Heart left ventricle (tissue), 16 donors: ENCODE data around the gene EFHC1. TPM values are rescaled to one million over a fixed set of nuclear protein-coding genes. Genes with fewer than 3 reads are reported as not detected.

Source experiments
- ATAC-seq, 4 donors: fragments of 200-7000 bp; cut with Tn5 transposase; one replicate each; pipeline ENCODE4 v1.9.1; 2020 to 2022; ENCODE audit warnings: moderate library complexity in 4 of 4, mild to moderate bottlenecking in 3 of 4, moderate number of reproducible peaks in 1 of 4
- DNase-seq, 5 donors: peaks; one replicate each; pipeline ENCODE4 v3.0.0-alpha.2; 2020
- H3K27ac ChIP-seq, 12 donors: fragments of 200-600 bp; sonication (generic) in 4 of 12; one replicate each; pipeline versions ENCODE4 v1.5.0 to v1.8.0; 2016 to 2022; ENCODE audit warnings: mild to moderate bottlenecking in 2 of 12
- H3K27me3 ChIP-seq, 9 donors: fragments of 200-600 bp; sonication (generic) in 2 of 9; one replicate each; pipeline versions ENCODE4 v1.5.1 to v1.8.0; 2016 to 2022; ENCODE audit warnings: mild to moderate bottlenecking in 3 of 9
- H3K36me3 ChIP-seq, 9 donors: fragments of 200-600 bp; sonication (generic) in 2 of 9; one replicate each; pipeline versions ENCODE4 v1.5.0 to v1.8.0; 2018 to 2022; ENCODE audit warnings: mild to moderate bottlenecking in 2 of 9
- H3K4me1 ChIP-seq, 12 donors: fragments of 200-600 bp; sonication (generic) in 4 of 12; one replicate each; pipeline versions ENCODE4 v1.5.0 to v1.8.0; 2016 to 2022; ENCODE audit warnings: mild to moderate bottlenecking in 3 of 12
- H3K4me3 ChIP-seq, 12 donors: fragments of 200-600 bp; sonication (generic) in 4 of 12; one replicate each; pipeline versions ENCODE4 v1.5.0 to v1.8.0; 2017 to 2022; ENCODE audit warnings: mild to moderate bottlenecking in 9 of 12, moderate library complexity in 4 of 12
- H3K9me3 ChIP-seq, 12 donors: fragments of 200-600 bp; sonication (generic) in 4 of 12; one replicate each; pipeline versions ENCODE4 v1.5.0 to v1.8.0; 2016 to 2022; ENCODE audit warnings: mild to moderate bottlenecking in 1 of 12
- POLR2A ChIP-seq, 2 donors: fragments of 450-650 bp; IDR thresholded peaks; one replicate each; pipeline ENCODE4 v1.6.1; 2017; ENCODE audit warnings: antibody characterized with exemption in 2 of 2, mild to moderate bottlenecking in 2 of 2, moderate library complexity in 2 of 2
- WGBS, 4 donors: extraction: QIAGEN DNeasy Blood & Tissue Kit in 2 of 4; methylation state at CpG; one replicate each; pipeline versions ENCODE4 v1.1.5 to v1.1.7; 2013 to 2018; 5-methylcytosine and 5-hydroxymethylcytosine counted together
- intact Hi-C, 10 donors: fragments of 100-400 bp; cut with DNase I; formaldehyde crosslinking; loops; one replicate each; pipeline versions ENCODE4 v1.11.1 to v1.14.2; 2022
- long read RNA-seq, 3 donors: library from polyadenylated mRNA; unstranded; transcript quantifications; one replicate each; pipeline ENCODE4 v2.0.0, GENCODE V29; 2020 to 2021
- polyA plus RNA-seq, 2 donors: library from polyadenylated mRNA; stranded (reverse); fragments of 200-250 nt; gene quantifications; one replicate each; pipeline ENCODE4 v1.2.3, GENCODE V29; 2013
- total RNA-seq, 9 donors: library from RNA; depleted of rRNA in 2 of 9; stranded (reverse); fragments of >200 nt in 2 of 9; fragmentation: NEBNext Ultra II Directional in 3 of 9; extraction: Animal tissue kit (Norgen Biotek cat#: 25700) in 3 of 9; gene quantifications; one replicate each; pipeline versions ENCODE4 v1.1.0 to v1.2.4, GENCODE V29; 2016 to 2023
- TF ChIP-seq, protein P1 (sequence below), 12 donors: fragments of 200-600 bp; sonication (generic) in 4 of 12; IDR thresholded peaks; one replicate each; pipeline versions ENCODE4 v1.5.0 to v1.8.0; 2018 to 2022; ENCODE audit warnings: antibody characterized with exemption in 12 of 12, mild to moderate bottlenecking in 5 of 12
- donor health status: ischemic (EF 13 %, LVEDD 7.1; RV severe dilation, severe dysfunction).
- donor health status: healthy with polysubstance abuse.
- donor health status: DM: no; HTN: yes; CAD: no.
- donor health status: DM: no; HTN: no; CAD: no.
- donor health status: ischemic (EF 25% LVEDD 6.9; RV normal size, moderate dysfunction).
- donor health status: ischemic (EF 25% LVEDD 5.7; RV mildly dilated, moderate dysfunction).
- donor health status: healthy.
- donor health status: DM: yes; HTN: yes; CAD: no.
- donor health status: ischemic (EF 35%, LVEDD 5.7; RV mildly dilated, moderate dysfunction).
- donor health status: nonischemic (EF 11% LVEDD 7.7; RV severe dilation, severe dysfunction).
- donor health status: DM: yes; HTN: yes; CAD: no.
- donor health status: PGD.
- donor health status: ischemic (EF 29% LVEDD 5.4; RV normal size, mild dysfunction).
- donor health status: nonischemic (EF 23%, LVEDD 6.1; RV moderate dilation, normal function).

The EFHC1 gene, protein sequence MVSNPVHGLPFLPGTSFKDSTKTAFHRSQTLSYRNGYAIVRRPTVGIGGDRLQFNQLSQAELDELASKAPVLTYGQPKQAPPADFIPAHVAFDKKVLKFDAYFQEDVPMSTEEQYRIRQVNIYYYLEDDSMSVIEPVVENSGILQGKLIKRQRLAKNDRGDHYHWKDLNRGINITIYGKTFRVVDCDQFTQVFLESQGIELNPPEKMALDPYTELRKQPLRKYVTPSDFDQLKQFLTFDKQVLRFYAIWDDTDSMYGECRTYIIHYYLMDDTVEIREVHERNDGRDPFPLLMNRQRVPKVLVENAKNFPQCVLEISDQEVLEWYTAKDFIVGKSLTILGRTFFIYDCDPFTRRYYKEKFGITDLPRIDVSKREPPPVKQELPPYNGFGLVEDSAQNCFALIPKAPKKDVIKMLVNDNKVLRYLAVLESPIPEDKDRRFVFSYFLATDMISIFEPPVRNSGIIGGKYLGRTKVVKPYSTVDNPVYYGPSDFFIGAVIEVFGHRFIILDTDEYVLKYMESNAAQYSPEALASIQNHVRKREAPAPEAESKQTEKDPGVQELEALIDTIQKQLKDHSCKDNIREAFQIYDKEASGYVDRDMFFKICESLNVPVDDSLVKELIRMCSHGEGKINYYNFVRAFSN
- total RNA-seq = 10 to 100 TPM in 1 of 9 donors, 1 to 10 TPM in 8; 2.8 to 14.4 (median 5.2) TPM
- 1 to 10 TPM; 2.6 to 4.3 TPM for polyA plus RNA-seq
- long read RNA-seq, donor 1, full-length matches to known transcripts = 2 of 6 reads
- long read RNA-seq, donor 1, partial matches to known transcripts = 3 of 6 reads
- long read RNA-seq, donor 1, other reads (novel, unspliced or antisense) = 1 of 6 reads
- long read RNA-seq, donor 2, full-length matches to known transcripts = 7 of 23 reads
- long read RNA-seq, donor 2, partial matches to known transcripts = 4 of 23 reads
- long read RNA-seq, donor 2, other reads (novel, unspliced or antisense) = 12 of 23 reads
- long read RNA-seq, donor 3, full-length matches to known transcripts = 4 of 6 reads
- long read RNA-seq, donor 3, partial matches to known transcripts = 0 of 6 reads
- long read RNA-seq, donor 3, other reads (novel, unspliced or antisense) = 2 of 6 reads

DNA sequence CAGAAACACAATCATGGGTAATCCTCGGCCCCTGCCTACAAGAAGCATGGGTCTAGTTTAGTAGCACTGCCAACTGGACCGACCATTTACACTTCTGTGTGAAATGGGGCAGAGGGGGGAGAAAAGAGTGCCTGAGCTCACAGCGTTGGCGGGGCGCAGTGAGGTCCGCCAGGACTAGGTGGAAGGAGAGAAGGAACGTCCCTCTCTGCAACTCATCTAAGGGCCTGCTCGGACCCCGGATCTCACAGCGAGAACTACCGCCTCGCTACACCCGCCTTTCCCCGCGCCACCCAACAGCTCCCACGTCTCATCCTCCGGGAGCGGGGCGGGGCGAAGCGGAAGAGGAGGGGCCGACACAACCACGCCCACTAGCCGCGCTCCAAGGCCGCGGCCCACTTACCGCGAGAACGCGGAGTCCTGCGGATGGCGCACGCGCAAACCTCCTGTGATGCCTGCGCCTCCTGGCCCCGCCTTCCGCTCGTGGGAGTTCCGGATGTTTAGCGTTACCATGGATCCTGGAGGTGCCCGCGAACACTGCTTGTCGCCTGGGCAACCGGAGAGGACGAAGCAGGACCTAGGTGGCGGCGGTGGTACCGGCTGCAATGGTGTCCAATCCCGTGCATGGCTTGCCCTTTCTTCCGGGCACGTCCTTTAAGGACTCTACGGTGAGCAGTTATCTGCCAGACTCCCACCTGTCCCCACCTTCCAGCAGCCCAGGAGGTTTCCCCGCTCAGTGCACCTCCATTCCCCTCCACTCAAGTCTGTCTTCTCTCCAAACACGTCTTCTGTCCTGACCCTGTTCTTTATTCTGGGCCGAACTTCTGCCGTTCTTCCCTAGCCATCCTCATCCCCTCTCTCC lies at the start of gene EFHC1:
EFHC1 (plus strand) TSS at position 534 of the 859 bp plus-strand sequence; CDS start at position 603, 69 bp downstream.
- ATAC-seq = peak; percentile 95 to 97 (median 96)
- Histone ChIP-seq H3K4me3 (peak within 1 kb of the TSS; percentile 60 to 90 (median 80)), H3K27me3 (no peaks in the 10 kb centered on the region), H3K9me3 (no peaks in the 10 kb centered on the region), H3K36me3 (peaks cover 0 to 5% (median 0%) of the 10 kb centered on the region in 9 donors), H3K27ac (peak within 1 kb of the TSS; percentile 14 to 93 (median 88)), H3K4me1 (peaks cover 0 to 50% (median 27%) of the 10 kb centered on the region in 12 donors)
- peak in 1 of 2 donors; percentile 93 for TF ChIP-seq POLR2A (IDR thresholded peaks at IDR 0.05)
- TF ChIP-seq, protein P1, sequence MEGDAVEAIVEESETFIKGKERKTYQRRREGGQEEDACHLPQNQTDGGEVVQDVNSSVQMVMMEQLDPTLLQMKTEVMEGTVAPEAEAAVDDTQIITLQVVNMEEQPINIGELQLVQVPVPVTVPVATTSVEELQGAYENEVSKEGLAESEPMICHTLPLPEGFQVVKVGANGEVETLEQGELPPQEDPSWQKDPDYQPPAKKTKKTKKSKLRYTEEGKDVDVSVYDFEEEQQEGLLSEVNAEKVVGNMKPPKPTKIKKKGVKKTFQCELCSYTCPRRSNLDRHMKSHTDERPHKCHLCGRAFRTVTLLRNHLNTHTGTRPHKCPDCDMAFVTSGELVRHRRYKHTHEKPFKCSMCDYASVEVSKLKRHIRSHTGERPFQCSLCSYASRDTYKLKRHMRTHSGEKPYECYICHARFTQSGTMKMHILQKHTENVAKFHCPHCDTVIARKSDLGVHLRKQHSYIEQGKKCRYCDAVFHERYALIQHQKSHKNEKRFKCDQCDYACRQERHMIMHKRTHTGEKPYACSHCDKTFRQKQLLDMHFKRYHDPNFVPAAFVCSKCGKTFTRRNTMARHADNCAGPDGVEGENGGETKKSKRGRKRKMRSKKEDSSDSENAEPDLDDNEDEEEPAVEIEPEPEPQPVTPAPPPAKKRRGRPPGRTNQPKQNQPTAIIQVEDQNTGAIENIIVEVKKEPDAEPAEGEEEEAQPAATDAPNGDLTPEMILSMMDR (IDR thresholded peaks at IDR 0.05) = no peak
- peak; percentile 98 to 99 (median 99) for DNase-seq
- WGBS, 4 donors = 0 to 1% (median 0%) methylated on average over 31 to 57 of the region's 57 CpGs
- intact Hi-C loops = loop anchor here (1.0 to 10.0 kb wide), 10 partner anchors 77 to 575 kb away; partner anchors contain the start of genes TRAM2 (in 7 of the 10) and GSTA4 (in 1 of the 10)

DNA sequence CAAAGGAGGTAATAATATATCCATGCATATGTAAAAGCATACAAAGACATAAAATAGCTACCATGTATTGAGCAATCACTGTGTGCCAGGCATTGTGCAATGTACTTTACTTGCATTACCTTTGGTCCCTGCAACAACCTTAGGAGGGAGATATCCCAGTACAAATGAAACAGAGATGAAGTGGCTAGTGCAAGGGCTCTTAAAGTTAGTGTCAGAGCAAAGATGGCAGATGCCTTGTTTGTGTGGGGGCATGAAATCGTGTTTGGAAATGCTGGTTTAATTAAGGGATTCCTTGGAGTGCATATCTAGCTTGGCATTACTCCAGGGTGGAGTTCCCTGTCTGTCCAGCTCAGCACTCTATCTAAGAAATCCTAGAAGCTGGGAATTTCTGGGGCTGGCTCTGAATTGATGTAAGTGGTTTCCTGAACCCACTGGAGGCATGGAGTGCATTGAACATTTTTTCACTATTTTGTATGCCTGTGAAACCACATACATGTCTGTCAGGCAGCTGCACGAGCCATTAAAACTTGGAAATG lies 48.4 kb upstream of the EFHC1 start:
- Histone ChIP-seq H3K27ac (no peak overlapping the region), H3K9me3 (peaks cover 0 to 3% (median 0%) of the 10 kb centered on the region in 12 donors), H3K4me3 (no peak overlapping the region), H3K4me1 (peaks cover 0 to 16% (median 4%) of the 10 kb centered on the region in 12 donors), H3K27me3 (no peaks in the 10 kb centered on the region), H3K36me3 (peaks cover 0 to 11% (median 0%) of the 10 kb centered on the region in 9 donors)
- ATAC-seq = no peak
- intact Hi-C loops = no loop called here
- no peak for TF ChIP-seq POLR2A (IDR thresholded peaks at IDR 0.05)
- TF ChIP-seq, protein P1 (IDR thresholded peaks at IDR 0.05) = no peak
- WGBS, 4 donors = 42 to 50% (median 46%) methylated on average over 2 of the region's 2 CpGs
- DNase-seq = no peak

DNA sequence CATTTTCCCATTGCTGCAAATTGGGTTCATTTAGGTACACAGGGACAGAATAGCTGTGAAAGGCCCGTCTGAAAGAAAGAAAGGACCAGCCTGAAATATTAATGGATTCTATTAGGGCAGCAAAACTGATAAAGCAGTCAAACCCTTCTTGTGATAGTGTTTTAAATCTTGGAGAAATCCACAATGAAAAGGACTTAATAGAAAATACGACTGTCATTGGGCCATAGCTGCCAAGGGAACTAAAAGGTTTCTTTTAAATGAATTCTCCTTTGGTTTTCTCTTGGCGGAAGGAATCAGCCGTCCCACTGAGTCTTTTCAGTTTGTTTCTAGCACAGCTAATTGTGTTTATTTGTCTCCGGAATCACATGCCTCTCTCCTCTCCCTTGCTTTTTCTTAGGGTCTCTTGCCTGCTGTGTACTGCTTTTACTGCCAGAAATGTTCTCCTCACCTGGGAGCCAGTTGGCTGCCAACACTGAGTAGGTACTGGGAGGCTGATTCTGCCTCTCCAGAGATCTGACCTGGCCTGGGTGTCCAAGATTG lies 46.9 kb upstream of the EFHC1 start:
- intact Hi-C loops = no loop called here
- no peak for DNase-seq
- WGBS, 4 donors = 92 to 97% (median 96%) methylated on average over 5 of the region's 5 CpGs
- Histone ChIP-seq H3K27ac (no peak overlapping the region), H3K4me1 (peaks cover 0 to 31% (median 13%) of the 10 kb centered on the region in 12 donors), H3K27me3 (no peaks in the 10 kb centered on the region), H3K4me3 (no peak overlapping the region), H3K9me3 (peaks cover 0 to 3% (median 0%) of the 10 kb centered on the region in 12 donors), H3K36me3 (peaks cover 0 to 8% (median 0%) of the 10 kb centered on the region in 9 donors)
- no peak for TF ChIP-seq POLR2A (IDR thresholded peaks at IDR 0.05)
- TF ChIP-seq, protein P1 (IDR thresholded peaks at IDR 0.05) = no peak
- ATAC-seq = no peak
